ENCODE measurements around the gene YWHAQ. TPM values are rescaled to one million over a fixed set of nuclear protein-coding genes. Genes with fewer than 3 reads are reported as not detected.

YWHAQ gene
- total RNA-seq (2014; rRNA removed; shearing (Covaris generic); ENCODE audit: low replicate concordance), result 112 and 189 TPM in 2 replicates

GRCh38 chr2:9630736-9631552, at the start of gene YWHAQ:
Gene YWHAQ (minus strand): TSS chr2:9630997. CDS start chr2:9630452, 545 bp downstream.
- peaks cover 26% of the 10 kb centered on the region; the same call in 1 of the 2 replicates for H4K20me1 ChIP-seq (ENCODE audit: insufficient read depth, low read depth, low read length)
- peaks cover 31% of the 10 kb centered on the region for H3K36me3 ChIP-seq (ENCODE audit: insufficient read depth, low read length)
- H2AFZ ChIP-seq (ENCODE audit: low read length), result peak within 1 kb of the TSS; percentile 88
- H3K4me2 ChIP-seq (ENCODE audit: low read depth, low read length, poor library complexity, severe bottlenecking), result peak within 1 kb of the TSS; percentile 78
- peaks cover 44% of the 10 kb centered on the region for H3K79me2 ChIP-seq (ENCODE audit: low read length)
- peak within 1 kb of the TSS; percentile 59 for H3K27ac ChIP-seq (ENCODE audit: low read length)
- no peaks in the 10 kb centered on the region for H3K9me2 ChIP-seq (replicated peaks; ENCODE audit: insufficient read depth, low read length)
- peak; percentile 100 for DNase-seq
- H3K9me3 ChIP-seq (ENCODE audit: low read length), result no peaks in the 10 kb centered on the region
- H3K27me3 ChIP-seq (ENCODE audit: low read length), result no peaks in the 10 kb centered on the region
- peak within 1 kb of the TSS; percentile 79 for H3K4me3 ChIP-seq (ENCODE audit: low read length)
- H3K4me1 ChIP-seq (ENCODE audit: low read length), result peaks cover 32% of the 10 kb centered on the region
- H3K9ac ChIP-seq (ENCODE audit: low read length), result peak within 1 kb of the TSS; percentile 86

- H2AFZ ChIP-seq (ENCODE audit: low read length), result no peak overlapping the region
Observed at GRCh38 chr2:9680082-9680481, 49.3 kb upstream of the YWHAQ start.

GRCh38 chr2:9679218-9679617, 48.4 kb upstream of the YWHAQ start:
- no peak overlapping the region for H2AFZ ChIP-seq (ENCODE audit: low read length)

More at GRCh38 chr2:9680082-9680481, 49.3 kb upstream of the YWHAQ start:
- H4K20me1 ChIP-seq (ENCODE audit: insufficient read depth, low read depth, low read length), result no peaks in the 10 kb centered on the region
- no peaks in the 10 kb centered on the region for H3K9me2 ChIP-seq (replicated peaks; ENCODE audit: insufficient read depth, low read length)
- H3K79me2 ChIP-seq (ENCODE audit: low read length), result no peaks in the 10 kb centered on the region
- no peaks in the 10 kb centered on the region for H3K36me3 ChIP-seq (ENCODE audit: insufficient read depth, low read length)
- no peaks in the 10 kb centered on the region for H3K4me1 ChIP-seq (ENCODE audit: low read length)
- no peak overlapping the region for H3K9ac ChIP-seq (ENCODE audit: low read length)
- DNase-seq, result no peak
- H3K27ac ChIP-seq (ENCODE audit: low read length), result no peak overlapping the region
- H3K27me3 ChIP-seq (ENCODE audit: low read length), result no peaks in the 10 kb centered on the region
- no peak overlapping the region for H3K4me3 ChIP-seq (ENCODE audit: low read length)
- H3K9me3 ChIP-seq (ENCODE audit: low read length), result no peaks in the 10 kb centered on the region
- H3K4me2 ChIP-seq (ENCODE audit: low read depth, low read length, poor library complexity, severe bottlenecking), result no peak overlapping the region

GRCh38 chr2:9678544-9678943, 47.7 kb upstream of the YWHAQ start:
- Histone ChIP-seq H3K4me2 (ENCODE audit: low read depth, low read length, poor library complexity, severe bottlenecking) (no peak overlapping the region), H3K27ac (ENCODE audit: low read length) (no peak overlapping the region), H3K36me3 (ENCODE audit: insufficient read depth, low read length) (no peaks in the 10 kb centered on the region), H3K4me3 (ENCODE audit: low read length) (no peak overlapping the region), H3K79me2 (ENCODE audit: low read length) (no peaks in the 10 kb centered on the region), H3K9me2 (replicated peaks; ENCODE audit: insufficient read depth, low read length) (no peaks in the 10 kb centered on the region), H3K9ac (ENCODE audit: low read length) (no peak overlapping the region), H3K9me3 (ENCODE audit: low read length) (no peaks in the 10 kb centered on the region), H4K20me1 (ENCODE audit: insufficient read depth, low read depth, low read length) (no peaks in the 10 kb centered on the region), H3K27me3 (ENCODE audit: low read length) (no peaks in the 10 kb centered on the region), H2AFZ (ENCODE audit: low read length) (no peak overlapping the region), H3K4me1 (ENCODE audit: low read length) (no peaks in the 10 kb centered on the region)
- no peak for DNase-seq

More at GRCh38 chr2:9679218-9679617, 48.4 kb upstream of the YWHAQ start:
- H3K36me3 ChIP-seq (ENCODE audit: insufficient read depth, low read length), result no peaks in the 10 kb centered on the region
- H3K27me3 ChIP-seq (ENCODE audit: low read length), result no peaks in the 10 kb centered on the region
- no peak overlapping the region for H3K4me3 ChIP-seq (ENCODE audit: low read length)
- H3K9ac ChIP-seq (ENCODE audit: low read length), result no peak overlapping the region
- no peaks in the 10 kb centered on the region for H3K9me3 ChIP-seq (ENCODE audit: low read length)
- no peak overlapping the region for H3K27ac ChIP-seq (ENCODE audit: low read length)
- H3K9me2 ChIP-seq (replicated peaks; ENCODE audit: insufficient read depth, low read length), result no peaks in the 10 kb centered on the region
- DNase-seq, result no peak
- H3K79me2 ChIP-seq (ENCODE audit: low read length), result no peaks in the 10 kb centered on the region
- no peaks in the 10 kb centered on the region for H3K4me1 ChIP-seq (ENCODE audit: low read length)
- H3K4me2 ChIP-seq (ENCODE audit: low read depth, low read length, poor library complexity, severe bottlenecking), result no peak overlapping the region
- no peaks in the 10 kb centered on the region for H4K20me1 ChIP-seq (ENCODE audit: insufficient read depth, low read depth, low read length)

GRCh38 chr2:9675415-9676351, 44.9 kb upstream of the YWHAQ start:
- Histone ChIP-seq H3K9me2 (replicated peaks; ENCODE audit: insufficient read depth, low read length) (no peaks in the 10 kb centered on the region), H3K9ac (ENCODE audit: low read length) (no peak overlapping the region), H4K20me1 (ENCODE audit: insufficient read depth, low read depth, low read length) (no peaks in the 10 kb centered on the region), H3K27ac (ENCODE audit: low read length) (no peak overlapping the region), H3K4me1 (ENCODE audit: low read length) (no peaks in the 10 kb centered on the region), H3K27me3 (ENCODE audit: low read length) (no peaks in the 10 kb centered on the region), H3K36me3 (ENCODE audit: insufficient read depth, low read length) (no peaks in the 10 kb centered on the region), H2AFZ (ENCODE audit: low read length) (no peak overlapping the region), H3K4me3 (ENCODE audit: low read length) (no peak overlapping the region), H3K79me2 (ENCODE audit: low read length) (no peaks in the 10 kb centered on the region), H3K9me3 (ENCODE audit: low read length) (no peaks in the 10 kb centered on the region), H3K4me2 (ENCODE audit: low read depth, low read length, poor library complexity, severe bottlenecking) (no peak overlapping the region)
- no peak for DNase-seq

- Histone ChIP-seq H3K4me2 (ENCODE audit: low read depth, low read length, poor library complexity, severe bottlenecking) (no peak overlapping the region), H4K20me1 (ENCODE audit: insufficient read depth, low read depth, low read length) (no peaks in the 10 kb centered on the region)
Observed at GRCh38 chr2:9674891-9675414, 44.2 kb upstream of the YWHAQ start.

GRCh38 chr2:9673914-9674481, 43.2 kb upstream of the YWHAQ start:
- H3K4me3 ChIP-seq (ENCODE audit: low read length), result no peak overlapping the region
- no peaks in the 10 kb centered on the region for H3K4me1 ChIP-seq (ENCODE audit: low read length)
- no peak for DNase-seq
- H3K27me3 ChIP-seq (ENCODE audit: low read length), result no peaks in the 10 kb centered on the region
- H3K27ac ChIP-seq (ENCODE audit: low read length), result no peak overlapping the region
- H3K9me2 ChIP-seq (replicated peaks; ENCODE audit: insufficient read depth, low read length), result no peaks in the 10 kb centered on the region
- H3K79me2 ChIP-seq (ENCODE audit: low read length), result no peaks in the 10 kb centered on the region
- no peak overlapping the region for H2AFZ ChIP-seq (ENCODE audit: low read length)
- H4K20me1 ChIP-seq (ENCODE audit: insufficient read depth, low read depth, low read length), result no peaks in the 10 kb centered on the region
- H3K36me3 ChIP-seq (ENCODE audit: insufficient read depth, low read length), result no peaks in the 10 kb centered on the region
- no peak overlapping the region for H3K4me2 ChIP-seq (ENCODE audit: low read depth, low read length, poor library complexity, severe bottlenecking)
- no peak overlapping the region for H3K9ac ChIP-seq (ENCODE audit: low read length)
- no peaks in the 10 kb centered on the region for H3K9me3 ChIP-seq (ENCODE audit: low read length)

More at GRCh38 chr2:9674891-9675414, 44.2 kb upstream of the YWHAQ start:
- Histone ChIP-seq H3K9ac (ENCODE audit: low read length) (no peak overlapping the region), H3K4me1 (ENCODE audit: low read length) (no peaks in the 10 kb centered on the region), H3K36me3 (ENCODE audit: insufficient read depth, low read length) (no peaks in the 10 kb centered on the region), H3K9me3 (ENCODE audit: low read length) (no peaks in the 10 kb centered on the region), H3K4me3 (ENCODE audit: low read length) (no peak overlapping the region), H3K27me3 (ENCODE audit: low read length) (no peaks in the 10 kb centered on the region), H3K79me2 (ENCODE audit: low read length) (no peaks in the 10 kb centered on the region), H3K27ac (ENCODE audit: low read length) (no peak overlapping the region), H3K9me2 (replicated peaks; ENCODE audit: insufficient read depth, low read length) (no peaks in the 10 kb centered on the region), H2AFZ (ENCODE audit: low read length) (no peak overlapping the region)
- DNase-seq, result no peak

All from Karpas-422 (cell line).